Upper lobe of left lung (tissue), 6 donors: ENCODE results near the gene TBC1D1. TPM values are rescaled to one million over a fixed set of nuclear protein-coding genes. Genes with fewer than 3 reads are reported as not detected.

ENCODE experiments used
- ATAC-seq, 2 donors: fragments of 200-7000 bp; cut with Tn5 transposase; one replicate each; pipeline ENCODE4 v1.9.1; 2022; ENCODE audit warnings: mild to moderate bottlenecking in 2 of 2, moderate library complexity in 2 of 2; ENCODE audit not compliant: low FRiP score in 2 of 2
- DNase-seq, 2 donors: peaks; one replicate each; pipeline ENCODE4 v3.0.0-alpha.2; 2019 to 2020
- H3K27ac ChIP-seq, 4 donors: fragments of 200-600 bp; sonication (generic); one replicate each; pipeline ENCODE4 v1.5.1; 2016 to 2019
- H3K27me3 ChIP-seq, 4 donors: fragments of 200-600 bp; sonication (generic); one replicate each; pipeline ENCODE4 v1.5.1; 2017 to 2019
- H3K36me3 ChIP-seq, 4 donors: fragments of 200-600 bp; sonication (generic); one replicate each; pipeline ENCODE4 v1.5.1; 2016 to 2019
- H3K4me1 ChIP-seq, 4 donors: fragments of 200-600 bp; sonication (generic); one replicate each; pipeline ENCODE4 v1.5.1; 2018 to 2019
- H3K4me3 ChIP-seq, 4 donors: fragments of 200-600 bp; sonication (generic); one replicate each; pipeline ENCODE4 v1.5.1; 2017 to 2019; ENCODE audit warnings: mild to moderate bottlenecking in 2 of 4, moderate library complexity in 1 of 4
- H3K9me3 ChIP-seq, 4 donors: fragments of 200-600 bp; sonication (generic); one replicate each; pipeline ENCODE4 v1.5.1; 2018 to 2019
- EP300 ChIP-seq, 4 donors: sonication (generic); formaldehyde crosslinking; IDR thresholded peaks; one replicate each; pipeline ENCODE4 v1.5.1; 2017; ENCODE audit warnings: antibody characterized with exemption in 4 of 4, control low read depth in 2 of 4
- POLR2A ChIP-seq, 4 donors: fragments of 450-650 bp; IDR thresholded peaks; one replicate each; pipeline ENCODE4 v1.5.1; 2016 to 2017; ENCODE audit warnings: antibody characterized with exemption in 4 of 4, mild to moderate bottlenecking in 2 of 4
- POLR2AphosphoS5 ChIP-seq, 2 donors: sonication (generic); formaldehyde crosslinking; IDR thresholded peaks; one replicate each; pipeline ENCODE4 v1.5.1; 2017; ENCODE audit warnings: antibody characterized with exemption in 2 of 2
- WGBS, 2 donors: methylation state at CpG; one replicate each; pipeline ENCODE4 v1.1.5; 2017 to 2018; 5-methylcytosine and 5-hydroxymethylcytosine counted together
- total RNA-seq, 6 donors: library from RNA; depleted of rRNA in 4 of 6; stranded (reverse); fragments of >200 nt in 4 of 6; gene quantifications; one replicate each; pipeline versions ENCODE4 v1.1.0 to v1.2.1, GENCODE V29; 2016 to 2021
- TF ChIP-seq, protein P1 (sequence below), 6 experiments: fragments of 450-650 bp in 4 of 6; fragments of 200-600 bp in 2 of 6; sonication (generic) in 2 of 6; IDR thresholded peaks; one replicate each; pipeline ENCODE4 v1.5.1; 2016 to 2019; ENCODE audit warnings: antibody characterized with exemption in 6 of 6
- donor health status: DM: no; HTN: no; CAD: no; lungs with moderate emphysema.
- donor health status: DM: no; HTN: yes; CAD: no; lungs with severe emphysema.

TBC1D1 gene
- total RNA-seq, 6 donors from 2014 or later: 45.1 to 68.1 (median 58.0) TPM

DNA sequence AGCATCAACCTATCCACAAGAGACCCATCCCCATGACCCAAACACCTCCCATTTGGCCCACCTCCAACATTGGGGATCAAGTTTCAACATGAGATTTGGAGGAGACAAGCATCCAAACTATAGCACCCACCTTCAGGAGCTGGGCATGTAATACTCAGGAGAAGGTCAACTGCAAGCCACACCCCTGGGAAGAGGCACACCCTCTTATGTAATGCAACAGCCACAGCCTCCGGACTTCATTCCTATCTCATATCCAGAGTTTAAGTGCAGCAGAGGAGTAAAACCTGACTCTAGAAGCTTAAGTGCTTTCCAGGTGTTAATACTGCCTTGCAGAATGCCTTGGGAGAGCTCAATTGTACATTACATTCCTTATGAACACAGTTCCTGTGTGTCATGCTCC is 266.7 kb downstream of the TBC1D1 start:
- 11 to 42% methylated on average over 1 of the region's 1 CpG for WGBS, 2 donors
- no peaks in the 10 kb centered on the region for H3K36me3 ChIP-seq
- H3K4me3 ChIP-seq: no peak overlapping the region
- no peaks in the 10 kb centered on the region for H3K27me3 ChIP-seq
- peak in 1 of 2 donors; percentile 62 for DNase-seq
- TF ChIP-seq POLR2AphosphoS5 (IDR thresholded peaks at IDR 0.05): no peak
- TF ChIP-seq POLR2A (IDR thresholded peaks at IDR 0.05): no peak
- no peak for TF ChIP-seq EP300 (IDR thresholded peaks at IDR 0.05)
- TF ChIP-seq, protein P1, sequence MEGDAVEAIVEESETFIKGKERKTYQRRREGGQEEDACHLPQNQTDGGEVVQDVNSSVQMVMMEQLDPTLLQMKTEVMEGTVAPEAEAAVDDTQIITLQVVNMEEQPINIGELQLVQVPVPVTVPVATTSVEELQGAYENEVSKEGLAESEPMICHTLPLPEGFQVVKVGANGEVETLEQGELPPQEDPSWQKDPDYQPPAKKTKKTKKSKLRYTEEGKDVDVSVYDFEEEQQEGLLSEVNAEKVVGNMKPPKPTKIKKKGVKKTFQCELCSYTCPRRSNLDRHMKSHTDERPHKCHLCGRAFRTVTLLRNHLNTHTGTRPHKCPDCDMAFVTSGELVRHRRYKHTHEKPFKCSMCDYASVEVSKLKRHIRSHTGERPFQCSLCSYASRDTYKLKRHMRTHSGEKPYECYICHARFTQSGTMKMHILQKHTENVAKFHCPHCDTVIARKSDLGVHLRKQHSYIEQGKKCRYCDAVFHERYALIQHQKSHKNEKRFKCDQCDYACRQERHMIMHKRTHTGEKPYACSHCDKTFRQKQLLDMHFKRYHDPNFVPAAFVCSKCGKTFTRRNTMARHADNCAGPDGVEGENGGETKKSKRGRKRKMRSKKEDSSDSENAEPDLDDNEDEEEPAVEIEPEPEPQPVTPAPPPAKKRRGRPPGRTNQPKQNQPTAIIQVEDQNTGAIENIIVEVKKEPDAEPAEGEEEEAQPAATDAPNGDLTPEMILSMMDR (IDR thresholded peaks at IDR 0.05): no peak
- no peak overlapping the region for H3K27ac ChIP-seq
- no peak for ATAC-seq
- H3K4me1 ChIP-seq: peaks cover 20 to 48% (median 29%) of the 10 kb centered on the region in 4 donors
- no peaks in the 10 kb centered on the region for H3K9me3 ChIP-seq

DNA sequence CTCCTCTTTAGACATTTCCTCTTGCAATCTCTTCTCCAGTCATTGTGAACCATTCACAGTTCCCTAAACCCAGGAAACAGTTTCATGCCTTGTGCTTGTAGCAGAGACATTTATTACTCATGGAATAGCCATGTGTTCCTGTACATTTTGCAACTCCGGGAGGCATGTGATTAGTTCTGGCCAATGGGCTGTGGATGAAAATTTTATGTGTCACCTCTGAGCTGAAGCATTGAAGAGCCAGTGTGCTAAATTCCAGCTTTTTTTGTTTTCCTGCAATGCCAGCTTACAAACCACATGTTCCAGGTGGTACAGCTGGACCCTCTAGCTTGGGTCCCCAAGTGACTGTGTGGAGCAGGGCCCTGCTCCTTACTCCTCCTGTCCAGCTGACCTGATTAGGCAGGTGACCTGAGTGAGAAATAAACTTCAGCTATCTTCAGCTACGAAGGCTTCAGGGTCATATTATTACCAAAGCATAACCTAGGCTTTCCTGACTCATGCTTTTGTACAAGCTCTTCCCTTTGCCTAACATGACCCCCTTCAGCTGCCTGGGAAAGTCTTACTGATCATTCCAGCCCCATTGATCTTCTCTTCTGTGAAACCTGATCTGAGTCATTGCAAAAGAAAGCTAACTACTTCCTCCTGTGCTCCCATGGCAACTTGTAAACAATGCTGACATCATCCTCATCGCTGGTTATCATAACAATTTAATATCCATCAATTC is 269.8 kb downstream of the TBC1D1 start:
- Histone ChIP-seq H3K27me3 (no peaks in the 10 kb centered on the region), H3K4me1 (peaks cover 7 to 36% (median 14%) of the 10 kb centered on the region in 4 donors), H3K27ac (peak overlapping the region; percentile 7 to 66 (median 36)), H3K4me3 (no peak overlapping the region), H3K36me3 (no peaks in the 10 kb centered on the region), H3K9me3 (peaks cover 0 to 4% (median 0%) of the 10 kb centered on the region in 4 donors)
- TF ChIP-seq POLR2A (IDR thresholded peaks at IDR 0.05): no peak
- peak in 1 of 2 donors; percentile 52 for TF ChIP-seq POLR2AphosphoS5 (IDR thresholded peaks at IDR 0.05)
- TF ChIP-seq, protein P1 (IDR thresholded peaks at IDR 0.05): no peak
- peak in 2 of 4 donors; percentile 52 to 71 for TF ChIP-seq EP300 (IDR thresholded peaks at IDR 0.05)
- WGBS, 2 donors: 45 to 49% methylated on average over 3 of the region's 3 CpGs
- peak; percentile 58 to 91 for ATAC-seq
- peak in 1 of 2 donors; percentile 54 for DNase-seq

DNA sequence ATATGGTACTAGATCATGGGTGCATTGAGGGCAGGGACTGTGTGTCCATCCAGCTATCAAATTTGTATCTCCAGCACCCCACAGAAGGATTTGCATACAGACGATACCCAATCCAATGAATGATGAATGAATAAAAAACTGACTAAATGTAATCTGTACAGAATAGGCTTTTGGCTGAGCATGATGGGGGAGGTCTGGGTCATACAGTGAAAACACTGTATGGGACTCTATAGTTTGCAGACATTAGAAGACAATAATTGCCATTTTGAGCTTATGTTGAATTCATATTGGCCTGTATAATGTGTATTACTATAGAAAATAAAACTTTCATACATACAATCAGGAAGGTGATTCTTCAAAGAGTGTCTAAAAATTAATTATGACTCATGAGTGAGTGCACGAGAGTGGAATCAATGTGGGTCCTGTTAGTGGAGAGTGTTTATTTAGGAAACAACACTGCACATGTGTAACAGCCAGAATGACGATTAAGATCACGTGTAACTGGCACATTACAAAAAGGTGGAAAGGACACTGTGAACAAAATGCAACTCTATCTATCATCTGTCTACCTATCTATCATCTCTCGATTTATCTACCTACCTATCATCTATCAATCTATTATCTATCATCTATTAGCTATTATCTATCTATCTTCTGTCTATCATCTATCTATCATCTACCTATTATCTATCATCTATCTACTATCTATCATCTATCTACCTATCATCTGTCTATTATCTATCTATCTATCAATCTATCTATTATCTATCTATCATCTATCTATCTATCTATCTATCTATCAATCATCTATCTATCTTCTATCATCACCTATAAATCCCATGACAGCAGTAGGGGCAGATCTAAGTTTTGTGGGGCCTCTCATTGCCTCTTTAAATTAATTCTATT is 270.6 kb downstream of the TBC1D1 start:
- Histone ChIP-seq H3K4me3 (no peak overlapping the region), H3K36me3 (no peaks in the 10 kb centered on the region), H3K27me3 (no peaks in the 10 kb centered on the region), H3K27ac (peak overlapping the region in 2 of 4 donors; percentile 55 to 66), H3K4me1 (peaks cover 7 to 33% (median 13%) of the 10 kb centered on the region in 4 donors), H3K9me3 (peaks cover 0 to 4% (median 0%) of the 10 kb centered on the region in 4 donors)
- DNase-seq (no peak), ATAC-seq (no peak)
- TF ChIP-seq POLR2A (IDR thresholded peaks at IDR 0.05): no peak
- no peak for TF ChIP-seq EP300 (IDR thresholded peaks at IDR 0.05)
- TF ChIP-seq POLR2AphosphoS5 (IDR thresholded peaks at IDR 0.05): no peak
- WGBS, 2 donors: 82% methylated on average over 5 of the region's 5 CpGs

DNA sequence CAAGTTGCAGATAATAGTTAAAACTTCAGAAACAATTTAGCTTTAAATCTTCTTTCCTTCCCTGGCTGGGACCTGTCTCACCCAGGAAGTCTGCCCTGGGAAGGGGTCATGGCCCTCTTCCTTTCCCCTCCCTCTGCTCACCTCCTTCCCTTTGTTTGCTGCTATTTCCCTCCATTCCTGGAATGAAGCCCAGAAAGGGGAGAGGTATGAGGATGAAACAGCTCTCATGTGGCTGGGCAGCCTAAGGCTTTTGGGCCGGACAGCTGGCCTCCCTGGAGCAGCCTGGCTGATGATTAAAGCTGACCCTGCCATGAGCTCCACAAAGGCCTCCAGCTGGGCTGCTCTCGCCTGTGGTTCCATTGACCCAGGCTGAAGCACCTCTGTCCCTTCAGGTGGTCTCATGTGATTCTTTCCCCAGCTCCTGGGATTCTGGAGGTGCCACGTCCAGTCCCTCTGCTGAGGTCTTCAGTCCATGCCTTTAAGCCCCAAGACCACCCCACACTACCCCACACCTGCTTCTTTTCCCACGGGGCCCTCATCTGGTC is 271.4 kb downstream of the TBC1D1 start:
- WGBS, 2 donors: 83 to 85% methylated on average over 4 of the region's 4 CpGs
- TF ChIP-seq POLR2A (IDR thresholded peaks at IDR 0.05) (no peak), POLR2AphosphoS5 (IDR thresholded peaks at IDR 0.05) (no peak), EP300 (IDR thresholded peaks at IDR 0.05) (no peak)
- TF ChIP-seq, protein P1 (IDR thresholded peaks at IDR 0.05): no peak
- H3K27ac ChIP-seq: no peak overlapping the region
- peaks cover 7 to 31% (median 13%) of the 10 kb centered on the region in 4 donors for H3K4me1 ChIP-seq
- peaks cover 0 to 4% (median 0%) of the 10 kb centered on the region in 4 donors for H3K9me3 ChIP-seq
- no peaks in the 10 kb centered on the region for H3K36me3 ChIP-seq
- H3K27me3 ChIP-seq: no peaks in the 10 kb centered on the region
- no peak overlapping the region for H3K4me3 ChIP-seq
- peak in 1 of 2 donors; percentile 14 for DNase-seq
- ATAC-seq: no peak
